Mucosa of descending colon (tissue), 3 donors: ENCODE measurements around the gene MBOAT1. TPM values are rescaled to one million over a fixed set of nuclear protein-coding genes. Genes with fewer than 3 reads are reported as not detected.
"Not testable (repeated sequence)": the region's sequence is repeated elsewhere in the genome, so short reads cannot be mapped to it uniquely, and the experiment has no call there.

Source experiments
- ATAC-seq: fragments of 200-7000 bp; cut with Tn5 transposase; one replicate; pipeline ENCODE4 v1.9.1; 2020; ENCODE audit warnings: mild to moderate bottlenecking, moderate library complexity
- DNase-seq, 3 donors: peaks; one replicate each; pipeline ENCODE4 v3.0.0-alpha.2; 2020
- H3K36me3 ChIP-seq: fragments of 200-600 bp; one replicate; pipeline ENCODE4 v1.8.0; 2021; ENCODE audit warnings: low read depth, mild to moderate bottlenecking
- H3K4me1 ChIP-seq: fragments of 200-600 bp; one replicate; pipeline ENCODE4 v1.8.0; 2021; ENCODE audit warnings: low read depth, mild to moderate bottlenecking
- H3K4me3 ChIP-seq: fragments of 200-600 bp; one replicate; pipeline ENCODE4 v1.8.0; 2021; ENCODE audit warnings: mild to moderate bottlenecking
- H3K9me3 ChIP-seq: fragments of 200-600 bp; one replicate; pipeline ENCODE4 v1.8.0; 2021; ENCODE audit warnings: mild to moderate bottlenecking
- CTCF ChIP-seq: fragments of 200-600 bp; IDR thresholded peaks from one replicate; pipeline ENCODE4 v1.8.0; 2022; ENCODE audit warnings: antibody characterized with exemption, mild to moderate bottlenecking
- intact Hi-C, 2 donors: fragments of 100-400 bp; cut with DNase I in 1 of 2; cut with micrococcal nuclease in 1 of 2; formaldehyde crosslinking; loops; one replicate each; pipeline versions ENCODE4 v1.11.0 to v1.11.1; 2022; cut with DNase I, micrococcal nuclease
- total RNA-seq, 3 donors: library from RNA; stranded (reverse); fragmentation: NEBNext Ultra II Directional in 2 of 3; extraction: Animal tissue kit (Norgen Biotek cat#: 25700) in 2 of 3; gene quantifications; one replicate each; pipeline versions ENCODE4 v1.2.1 to v1.2.4, GENCODE V29; 2021 to 2023
- donor health status: DM: no; HTN: no; CAD: no; lungs with moderate emphysema.
- donor health status: DM: no; HTN: no; CAD: no.
- donor health status: DM: no; HTN: yes; CAD: no.

The MBOAT1 gene
- total RNA-seq, 3 donors from 2014 or later: 33.7 to 77.0 (median 54.4) TPM

- no peaks in the 10 kb centered on the region for H3K36me3 ChIP-seq
- no peak for DNase-seq
- ATAC-seq: no peak
- intact Hi-C loops: no loop called here
- H3K4me3 ChIP-seq: no peak overlapping the region
- no peaks in the 10 kb centered on the region for H3K4me1 ChIP-seq
- no peaks in the 10 kb centered on the region for H3K9me3 ChIP-seq
- TF ChIP-seq CTCF: no peak
These were observed 64.8 kb downstream of the MBOAT1 start for GRCh38 chr6:20147469-20147868.

GRCh38 chr6:20146831-20147230 lies 65.4 kb downstream of the MBOAT1 start:
- ATAC-seq, intact Hi-C loops, DNase-seq, H3K9me3 ChIP-seq, H3K4me3 ChIP-seq, H3K36me3 ChIP-seq, H3K4me1 ChIP-seq: not testable (repeated sequence)

- DNase-seq (no peak), ATAC-seq (no peak)
- intact Hi-C loops: no loop called here
- no peaks in the 10 kb centered on the region for H3K9me3 ChIP-seq
- TF ChIP-seq CTCF: no peak
- no peaks in the 10 kb centered on the region for H3K4me1 ChIP-seq
- no peak overlapping the region for H3K4me3 ChIP-seq
- H3K36me3 ChIP-seq: no peaks in the 10 kb centered on the region
These were observed 66.0 kb downstream of the MBOAT1 start for GRCh38 chr6:20146291-20146690.

- intact Hi-C loops: no loop called here
- ATAC-seq: no peak
- no peak for TF ChIP-seq CTCF
- no peaks in the 10 kb centered on the region for H3K36me3 ChIP-seq
- DNase-seq: no peak
- H3K4me1 ChIP-seq: no peaks in the 10 kb centered on the region
- H3K4me3 ChIP-seq: no peak overlapping the region
- H3K9me3 ChIP-seq: no peaks in the 10 kb centered on the region
These were observed 69.4 kb downstream of the MBOAT1 start for GRCh38 chr6:20142866-20143265.

- no peak for ATAC-seq
- H3K4me1 ChIP-seq: no peaks in the 10 kb centered on the region
- TF ChIP-seq CTCF: no peak
- H3K36me3 ChIP-seq: no peaks in the 10 kb centered on the region
- no peak overlapping the region for H3K4me3 ChIP-seq
- no peaks in the 10 kb centered on the region for H3K9me3 ChIP-seq
- intact Hi-C loops: no loop called here
- no peak for DNase-seq
These were observed 70.3 kb downstream of the MBOAT1 start for GRCh38 chr6:20141931-20142330.

- DNase-seq, H3K36me3 ChIP-seq, intact Hi-C loops, H3K4me3 ChIP-seq, ATAC-seq, H3K9me3 ChIP-seq: not testable (repeated sequence)
- peaks cover 16% of the 10 kb centered on the region for H3K4me1 ChIP-seq
These were observed 72.9 kb downstream of the MBOAT1 start for GRCh38 chr6:20139127-20139963.
